Dedifferentiated amniotic fluid mesenchymal stem cell (primary cell): Measurements from ENCODE around the gene ZNF639.
A peak's percentile ranks its signal among the peaks of the same experiment; 100 is the strongest.
"Not testable (repeated sequence)": the region's sequence is repeated elsewhere in the genome, so short reads cannot be mapped to it uniquely, and the experiment has no call there.

ENCODE experiments used
- DNase-seq: peaks from one replicate; pipeline ENCODE4 v3.0.0-alpha.2; 2016; ENCODE audit errors: extremely low spot score

The ZNF639 gene

DNA sequence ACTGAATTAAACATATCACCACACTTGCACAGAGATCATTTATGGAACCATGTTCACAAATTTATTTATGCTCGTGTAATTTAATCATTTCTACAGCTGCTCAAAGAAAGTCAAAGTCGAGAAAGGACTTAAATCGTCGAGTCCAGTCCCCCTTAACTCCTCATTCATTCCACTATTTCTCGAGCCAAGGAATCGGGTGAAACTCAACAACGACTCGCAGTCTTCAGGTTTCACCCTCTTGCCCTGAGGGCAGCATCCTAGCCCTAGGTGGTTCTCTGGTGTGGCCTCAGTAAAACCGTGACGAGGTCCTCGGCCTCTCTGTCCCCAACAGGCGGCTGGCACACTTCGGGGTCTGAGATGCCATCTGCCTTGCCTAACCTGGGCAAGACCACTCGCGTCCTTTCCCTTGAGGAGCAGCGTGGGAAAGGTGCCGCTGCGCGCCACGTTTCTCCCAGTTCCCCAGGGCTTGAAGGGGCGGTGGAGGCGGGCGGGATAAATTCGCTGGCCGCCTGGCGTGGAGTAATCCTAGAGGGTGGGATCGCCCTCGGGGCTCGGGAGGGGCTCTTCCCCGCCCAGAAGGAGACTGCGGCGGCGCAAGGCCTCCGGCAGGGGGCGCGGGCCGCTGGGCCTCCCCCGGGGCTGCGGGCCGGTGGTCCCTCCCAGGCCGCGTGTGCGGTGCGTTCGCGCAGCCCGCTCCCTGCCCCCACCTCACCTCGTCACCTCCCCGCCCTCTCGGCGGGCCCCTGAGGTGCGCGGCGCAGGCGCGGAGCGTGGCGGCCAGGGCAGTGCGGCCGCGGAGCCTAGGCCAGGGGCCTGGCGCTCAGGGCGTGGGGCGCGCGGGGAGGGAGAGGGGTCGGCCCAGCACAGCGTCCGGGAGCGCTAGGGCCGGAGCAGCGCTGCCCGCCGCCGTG, at the start of gene ZNF639:
Gene ZNF639 (plus strand): TSS at position 746 of the 911 bp plus-strand sequence. CDS start 5,263 bp downstream, outside the sequence.
- DNase-seq: peak; percentile 64

DNA sequence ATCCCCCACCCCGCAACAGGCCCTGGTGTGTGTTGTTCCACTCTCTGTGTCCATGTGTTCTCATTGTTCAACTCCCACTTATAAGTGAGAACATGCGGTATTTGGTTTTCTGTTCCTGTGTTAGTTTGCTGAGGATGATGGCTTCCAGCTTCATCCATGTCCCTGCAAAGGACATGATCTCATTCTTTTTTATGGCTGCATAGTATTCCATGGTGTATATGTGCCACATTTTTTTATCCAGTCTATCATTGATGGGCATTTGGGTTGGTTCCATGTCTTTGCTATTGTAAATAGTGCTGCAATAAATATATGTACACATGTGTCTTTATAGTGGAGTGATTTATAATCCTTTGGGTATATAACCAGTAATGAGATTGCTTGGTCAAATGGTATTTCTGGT, 48.4 kb upstream of the ZNF639 start:
- DNase-seq: not testable (repeated sequence)

DNA sequence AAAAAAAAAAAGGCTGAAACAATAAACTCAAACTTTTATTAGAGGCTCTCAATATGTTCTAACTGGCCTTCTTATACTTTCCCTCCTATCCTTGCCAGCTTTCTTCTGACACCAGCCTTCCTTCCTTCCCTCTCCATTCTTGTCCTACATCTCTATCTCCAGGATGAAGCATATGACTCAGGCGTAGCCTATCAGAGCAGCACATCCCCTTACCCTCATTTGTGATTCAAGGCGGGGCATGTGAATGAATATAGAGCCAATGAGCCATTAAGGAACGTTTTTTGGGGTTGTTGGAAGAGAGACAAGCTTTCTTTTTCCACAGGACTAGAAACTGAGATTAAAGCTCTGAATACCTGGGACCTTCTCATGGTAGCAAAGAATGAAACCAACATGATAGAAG, 46.8 kb upstream of the ZNF639 start:
- DNase-seq: no peak

DNA sequence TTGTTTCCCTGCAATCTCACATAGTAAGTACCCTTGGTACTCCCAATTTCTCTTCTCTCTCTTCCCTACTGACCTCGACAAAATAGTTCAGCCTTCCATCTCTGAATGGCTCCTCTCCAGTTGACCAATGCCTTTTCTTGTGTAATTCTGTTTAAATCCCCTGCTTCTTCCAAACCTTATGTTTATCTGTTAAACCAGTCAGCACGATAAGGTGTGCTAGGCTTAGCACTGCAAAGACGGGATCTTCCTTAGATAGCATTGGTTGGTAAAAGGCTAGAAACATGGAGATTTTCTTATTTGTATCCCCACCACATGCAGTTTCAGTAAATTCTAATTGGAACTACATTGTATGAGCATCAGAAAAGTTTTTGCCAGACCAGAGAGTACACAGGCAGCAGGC, 46.1 kb upstream of the ZNF639 start:
- no peak for DNase-seq

- no peak for DNase-seq
Observed at GRCh38 chr3:179278151-179278550, 44.7 kb upstream of the ZNF639 start.

DNA sequence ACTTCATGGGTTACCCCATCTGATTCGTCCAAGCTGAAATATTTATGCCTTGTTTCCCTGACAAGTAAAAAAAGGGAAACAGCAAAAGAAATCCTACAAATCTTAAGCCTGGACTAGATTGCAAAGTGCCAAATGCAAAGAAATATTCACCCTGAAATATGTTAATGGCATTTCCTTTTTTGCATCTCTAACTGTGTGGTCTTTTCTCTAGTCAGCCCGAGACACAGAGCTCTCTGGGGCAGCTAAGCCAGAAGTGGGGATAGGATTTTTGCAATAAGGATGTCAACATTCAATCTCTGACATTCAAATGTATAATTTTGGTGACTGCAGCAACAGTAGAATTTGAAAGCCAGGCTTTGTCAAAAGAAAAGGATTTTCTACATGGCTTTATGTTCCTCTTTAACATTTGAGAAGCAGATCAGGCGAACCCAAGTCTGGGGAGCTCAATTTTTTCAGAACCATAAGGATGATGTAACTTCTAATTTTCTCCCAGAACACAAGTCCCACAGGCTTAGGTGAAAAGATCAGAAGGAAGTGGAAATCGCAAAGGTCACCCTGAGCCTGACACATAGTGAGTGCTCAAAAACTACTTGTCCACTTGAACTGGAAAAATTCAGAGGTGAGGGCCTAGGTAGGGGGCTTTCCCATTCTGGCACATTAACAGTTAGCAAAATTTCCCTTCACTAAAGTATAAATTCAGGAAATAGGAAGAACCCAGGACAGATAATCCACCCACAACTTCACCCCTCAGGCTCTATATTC, 43.7 kb upstream of the ZNF639 start:
- no peak for DNase-seq

GRCh38 chr3:179279837-179280236, 43.0 kb upstream of the ZNF639 start:
- no peak for DNase-seq

DNA sequence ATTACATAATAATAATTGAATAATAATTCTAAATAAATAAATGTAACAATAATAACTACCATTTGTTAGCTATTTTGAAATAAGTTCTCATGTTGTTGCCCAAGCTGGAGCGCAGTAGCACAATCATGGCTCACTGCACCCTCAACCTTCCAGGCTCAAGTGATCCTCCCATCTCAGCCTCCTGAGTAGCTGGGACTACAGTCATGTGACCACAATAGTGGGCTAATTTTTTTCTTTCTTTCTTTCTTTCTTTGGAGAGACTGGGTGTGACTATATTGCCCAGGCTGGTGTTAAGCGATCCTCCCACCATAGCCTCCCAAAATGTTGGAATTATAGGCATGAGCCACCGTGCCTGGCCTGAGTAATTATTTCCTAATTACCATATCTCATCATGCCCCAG, 41.0 kb upstream of the ZNF639 start:
- no peak for DNase-seq

GRCh38 chr3:179286331-179286730, 36.5 kb upstream of the ZNF639 start:
- no peak for DNase-seq

DNA sequence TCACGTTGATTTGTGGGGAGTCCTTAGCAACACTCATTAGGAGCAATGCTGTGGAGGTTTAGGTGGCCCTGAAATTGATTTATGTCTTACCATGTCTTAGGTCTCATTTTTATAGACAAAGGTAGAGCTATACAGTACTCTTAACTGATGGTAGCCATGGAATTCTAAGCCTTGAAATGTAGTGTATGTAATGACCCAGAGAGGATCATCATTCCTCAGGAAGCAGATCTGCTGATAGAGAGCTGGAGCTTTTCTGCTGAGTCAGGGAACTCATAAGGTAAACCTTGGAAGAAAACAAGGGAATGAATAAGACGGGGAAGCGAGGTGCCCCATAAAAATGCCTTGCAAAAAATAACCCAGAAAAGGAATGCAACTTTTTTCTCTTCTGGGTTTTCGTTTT, 34.0 kb upstream of the ZNF639 start:
- DNase-seq: no peak

DNA sequence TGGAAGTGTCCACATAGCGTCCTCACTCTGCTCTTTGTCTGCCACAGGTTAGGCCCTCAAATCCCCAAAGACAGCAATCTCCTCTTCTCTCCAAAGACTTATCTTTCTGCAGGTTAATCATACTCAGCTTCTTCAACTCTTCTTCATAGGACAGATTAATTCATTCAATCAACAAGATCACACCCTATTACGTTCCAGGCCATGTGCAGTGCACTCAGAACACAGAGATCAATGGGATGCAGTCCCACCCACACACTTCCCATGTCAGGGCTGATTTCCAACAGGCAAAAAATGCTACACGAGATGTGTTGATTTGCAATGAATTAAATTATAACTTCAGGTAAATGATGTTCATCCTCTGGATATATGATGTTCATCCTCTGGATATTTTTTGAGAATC, 33.5 kb upstream of the ZNF639 start:
- DNase-seq: no peak

GRCh38 chr3:179292450-179292849, 30.4 kb upstream of the ZNF639 start:
- no peak for DNase-seq

DNA sequence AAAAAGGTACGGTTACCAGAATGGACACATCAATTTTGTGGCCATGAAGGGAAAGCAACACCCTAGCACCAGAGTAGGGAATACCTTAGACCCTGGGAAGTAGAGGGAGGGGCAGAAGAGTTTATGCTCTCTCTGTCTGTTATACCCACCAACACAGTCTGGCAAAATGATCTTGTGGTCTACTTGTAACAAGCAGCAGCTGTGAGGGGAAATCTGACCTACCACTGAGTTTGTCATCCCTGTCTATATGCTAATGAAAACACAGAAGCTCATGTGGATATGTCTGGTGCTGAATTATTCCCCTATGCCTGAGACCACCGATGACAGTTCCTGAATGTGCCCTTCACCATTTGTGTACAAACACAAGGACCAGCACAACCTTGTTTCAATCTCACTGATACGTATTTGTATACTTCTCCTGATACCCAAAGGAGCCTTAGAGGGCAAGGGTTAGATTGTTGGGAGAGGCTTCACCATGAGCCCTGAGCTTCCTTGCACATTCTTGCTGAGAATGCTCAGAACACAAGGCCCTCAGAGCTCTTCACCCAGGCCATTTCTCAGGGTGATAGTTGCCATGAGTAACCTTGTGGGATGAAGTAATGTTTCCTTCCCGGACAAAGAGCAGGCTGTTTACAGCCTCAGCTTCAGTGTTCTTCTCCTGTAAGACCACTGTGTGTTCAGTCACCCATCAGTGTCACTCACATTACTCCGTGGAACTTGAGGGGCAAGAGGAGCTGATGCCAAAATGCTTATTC, 24.7 kb upstream of the ZNF639 start:
- no peak for DNase-seq

- no peak for DNase-seq
Observed at GRCh38 chr3:179299316-179299715, 23.5 kb upstream of the ZNF639 start.

GRCh38 chr3:179299999-179300613, 22.7 kb upstream of the ZNF639 start:
- DNase-seq: no peak

GRCh38 chr3:179301645-179302044, 21.2 kb upstream of the ZNF639 start:
- no peak for DNase-seq

DNA sequence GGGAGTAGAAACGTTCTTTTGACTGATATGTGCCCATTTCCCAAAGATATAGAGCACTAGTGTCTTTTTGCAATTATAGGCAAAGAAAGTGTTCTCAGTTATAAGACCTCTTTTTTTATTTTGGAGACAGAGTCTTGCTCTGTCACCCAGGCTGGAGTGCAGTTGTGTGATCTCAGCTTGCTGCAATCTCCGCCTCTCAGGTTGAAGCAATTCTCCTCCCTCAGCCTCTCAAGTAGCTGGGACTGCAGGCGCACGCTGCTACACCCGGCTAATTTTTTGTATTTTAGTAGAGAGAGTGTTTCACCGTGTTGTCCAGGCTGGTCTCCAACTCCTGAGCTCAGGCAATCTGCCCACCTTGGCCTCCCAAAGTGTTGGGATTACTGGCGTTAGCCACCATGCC, 20.7 kb upstream of the ZNF639 start:
- DNase-seq: no peak

GRCh38 chr3:179304605-179305004, 18.2 kb upstream of the ZNF639 start:
- DNase-seq: no peak

GRCh38 chr3:179307362-179307761, 15.5 kb upstream of the ZNF639 start:
- not testable (repeated sequence) for DNase-seq

DNA sequence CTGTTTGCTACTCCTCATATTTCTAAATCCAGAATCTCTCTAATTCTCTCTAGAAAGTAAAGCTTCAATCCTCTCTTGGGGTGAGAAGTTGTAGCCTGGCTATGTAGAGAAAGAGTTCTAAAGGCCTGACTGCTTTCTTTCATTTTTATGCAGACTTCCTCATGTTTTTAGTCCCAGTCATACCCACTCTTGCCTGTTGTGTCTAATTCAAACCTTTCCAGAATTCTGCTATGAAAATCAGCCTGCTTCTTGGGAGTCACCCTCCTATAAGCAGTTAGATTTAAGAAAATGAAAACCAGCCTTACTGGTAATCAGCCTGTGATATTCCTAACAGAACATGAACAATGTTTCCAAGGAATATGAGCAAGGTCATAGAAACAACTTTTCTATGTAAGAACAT, 14.8 kb upstream of the ZNF639 start:
- DNase-seq: no peak

- DNase-seq: no peak
Observed at GRCh38 chr3:179309225-179310078, 13.4 kb upstream of the ZNF639 start.
